ENCODE results near the gene TRPM2.

DNA sequence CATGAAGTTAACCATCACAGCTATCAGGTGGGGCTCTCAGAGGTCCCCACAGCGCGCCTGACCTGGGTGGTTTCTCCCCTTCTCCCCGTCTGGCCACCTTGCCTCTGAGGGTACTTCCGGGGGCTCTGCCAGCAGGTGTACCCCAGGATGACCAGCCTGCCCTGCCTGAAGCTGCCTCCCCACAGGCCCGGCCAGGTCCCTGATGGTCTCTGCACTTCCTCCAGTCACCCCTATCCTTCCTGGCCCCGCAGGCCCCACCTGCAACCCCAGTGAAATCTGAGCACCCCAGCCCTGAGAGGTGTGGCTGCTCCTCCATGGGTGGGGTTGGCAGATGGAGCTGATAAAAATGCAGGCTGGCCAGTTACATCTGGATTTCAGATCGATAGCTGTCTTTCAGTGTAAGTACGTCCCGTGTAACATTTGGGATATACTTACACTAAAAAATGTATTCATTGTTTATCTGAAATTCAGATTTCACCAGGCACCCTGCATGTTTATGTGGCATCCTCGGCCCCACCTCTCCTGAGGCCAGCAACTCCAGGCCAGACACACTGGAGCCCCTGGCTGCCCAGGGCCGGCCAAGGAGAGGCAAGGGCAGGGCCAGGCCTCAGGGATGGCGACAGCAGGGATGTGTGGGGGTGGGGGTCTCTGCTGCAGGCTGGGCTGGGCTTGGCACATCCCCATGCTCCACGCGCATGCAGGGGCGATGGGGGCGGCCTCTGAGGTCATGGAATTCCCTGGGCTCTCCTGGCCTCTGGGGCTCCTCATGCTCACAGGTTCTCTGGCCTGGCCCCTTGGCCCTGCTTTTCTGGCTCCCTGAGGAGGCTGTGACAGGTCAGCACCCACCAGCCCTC lies 127.0 kb downstream of the TRPM2 start:
- TF ChIP-seq, protein P1, sequence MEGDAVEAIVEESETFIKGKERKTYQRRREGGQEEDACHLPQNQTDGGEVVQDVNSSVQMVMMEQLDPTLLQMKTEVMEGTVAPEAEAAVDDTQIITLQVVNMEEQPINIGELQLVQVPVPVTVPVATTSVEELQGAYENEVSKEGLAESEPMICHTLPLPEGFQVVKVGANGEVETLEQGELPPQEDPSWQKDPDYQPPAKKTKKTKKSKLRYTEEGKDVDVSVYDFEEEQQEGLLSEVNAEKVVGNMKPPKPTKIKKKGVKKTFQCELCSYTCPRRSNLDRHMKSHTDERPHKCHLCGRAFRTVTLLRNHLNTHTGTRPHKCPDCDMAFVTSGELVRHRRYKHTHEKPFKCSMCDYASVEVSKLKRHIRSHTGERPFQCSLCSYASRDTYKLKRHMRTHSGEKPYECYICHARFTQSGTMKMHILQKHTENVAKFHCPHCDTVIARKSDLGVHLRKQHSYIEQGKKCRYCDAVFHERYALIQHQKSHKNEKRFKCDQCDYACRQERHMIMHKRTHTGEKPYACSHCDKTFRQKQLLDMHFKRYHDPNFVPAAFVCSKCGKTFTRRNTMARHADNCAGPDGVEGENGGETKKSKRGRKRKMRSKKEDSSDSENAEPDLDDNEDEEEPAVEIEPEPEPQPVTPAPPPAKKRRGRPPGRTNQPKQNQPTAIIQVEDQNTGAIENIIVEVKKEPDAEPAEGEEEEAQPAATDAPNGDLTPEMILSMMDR (IDR thresholded peaks at IDR 0.05; ENCODE audit: low read depth, low read length), result no peak
- TF ChIP-seq EZH2phosphoT487 (IDR thresholded peaks at IDR 0.05; ENCODE audit: low read depth), result no peak

Data from OCI-LY3 (cell line).